SK-N-SH (cell line): ENCODE measurements around the gene RNF44. TPM values are rescaled to one million over a fixed set of nuclear protein-coding genes. Genes with fewer than 3 reads are reported as not detected.

Source experiments
- CTCF ChIA-PET: fragments of 300-600, 350-600 bp; formaldehyde crosslinking; extraction: SDS; loops from one replicate; lab custom pipeline; 2021; lab: Yijun Ruan, JAX
- POLR2A ChIA-PET: fragments of 350-600 bp; sonication (Branson Sonifier 250); formaldehyde crosslinking; extraction: SDS; loops from one replicate; lab custom pipeline; 2020; ENCODE audit warnings: antibody characterized with exemption, inconsistent platforms; lab: Yijun Ruan, JAX
- DNase-seq: peaks from one replicate; pipeline ENCODE4 v3.0.0; 2012
- H2AFZ ChIP-seq: fragments of 200-600 bp; sonication (generic); 2 replicates; pipeline ENCODE4 v1.8.1; 2016; ENCODE audit warnings: antibody characterized with exemption, mild to moderate bottlenecking, low read depth
- H3F3A ChIP-seq: fragments of 200-600 bp; sonication (generic); replicated peaks from 2 replicates; pipeline ENCODE3; 2016; ENCODE audit warnings: antibody characterized with exemption, mild to moderate bottlenecking; ENCODE audit not compliant: insufficient read depth
- H3K27ac ChIP-seq, 2 experiments: fragments of 200-500 bp in 1 of 2; fragments of 200-600 bp in 1 of 2; sonication (Bioruptor generic) in 1 of 2; sonication (generic), shearing (Covaris generic) in 1 of 2; 2 replicates each; pipeline versions ENCODE4 v1.5.1 to v1.6.1; 2014 to 2016; ENCODE audit warnings: low read depth in 2 of 2, inconsistent platforms in 1 of 2, low read length in 1 of 2, mild to moderate bottlenecking in 1 of 2, mixed read lengths in 1 of 2
- H3K27me3 ChIP-seq: fragments of 200-600 bp; sonication (generic), shearing (Covaris generic); 2 replicates; pipeline ENCODE4 v1.6.1; 2016; ENCODE audit warnings: mixed run types; ENCODE audit not compliant: insufficient read depth
- H3K36me3 ChIP-seq, 2 experiments: fragments of 200-500 bp in 1 of 2; fragments of 200-600 bp in 1 of 2; sonication (Bioruptor generic) in 1 of 2; sonication (generic) in 1 of 2; replicated peaks in 1 of 2; 2 replicates each; pipeline versions ENCODE3 to v1.5.1; 2014 to 2016; ENCODE audit warnings: low read length in 1 of 2, mild to moderate bottlenecking in 1 of 2; ENCODE audit not compliant: insufficient read depth in 2 of 2, control insufficient read depth in 1 of 2
- H3K4me1 ChIP-seq, 2 experiments: fragments of 200-500 bp in 1 of 2; fragments of 200-600 bp in 1 of 2; sonication (Bioruptor generic) in 1 of 2; sonication (generic), shearing (Covaris generic) in 1 of 2; 2 replicates each; pipeline versions ENCODE4 v1.5.1 to v1.6.1; 2014 to 2016; ENCODE audit warnings: low read depth in 1 of 2, low read length in 1 of 2, mixed run types in 1 of 2; ENCODE audit not compliant: insufficient read depth in 2 of 2, control insufficient read depth in 1 of 2
- H3K4me2 ChIP-seq: fragments of 200-600 bp; sonication (generic), shearing (Covaris generic); 2 replicates; pipeline ENCODE4 v1.6.1; 2017; ENCODE audit warnings: mixed run types
- H3K4me3 ChIP-seq, 2 experiments: fragments of 200-500 bp in 1 of 2; fragments of 200-600 bp in 1 of 2; sonication (Bioruptor generic) in 1 of 2; sonication (generic), shearing (Covaris generic) in 1 of 2; 2 replicates each; pipeline versions ENCODE4 v1.5.1 to v1.8.1; 2014 to 2016; ENCODE audit warnings: low read depth in 2 of 2, inconsistent platforms in 1 of 2, low read length in 1 of 2, mild to moderate bottlenecking in 1 of 2, mixed read lengths in 1 of 2, moderate library complexity in 1 of 2
- H3K79me2 ChIP-seq: fragments of 200-600 bp; sonication (generic); 2 replicates; pipeline ENCODE4 v1.8.1; 2017; ENCODE audit warnings: mild to moderate bottlenecking; ENCODE audit not compliant: insufficient read depth
- H3K9ac ChIP-seq: fragments of 200-600 bp; sonication (generic); 2 replicates; pipeline ENCODE4 v1.6.1; 2017; ENCODE audit warnings: mixed run types
- H3K9me2 ChIP-seq: fragments of 200-600 bp; sonication (generic); 2 replicates; pipeline ENCODE4 v1.6.1; 2017; ENCODE audit warnings: mixed run types
- H3K9me3 ChIP-seq: fragments of 200-600 bp; sonication (generic); 2 replicates; pipeline ENCODE4 v1.6.1; 2017; ENCODE audit warnings: mixed run types, mild to moderate bottlenecking, moderate library complexity
- H4K20me1 ChIP-seq: fragments of 200-600 bp; sonication (generic); 2 replicates; pipeline ENCODE4 v1.6.1; 2017; ENCODE audit warnings: mild to moderate bottlenecking, mixed run types; ENCODE audit not compliant: insufficient read depth
- CHD2 ChIP-seq: fragments of 150-350 bp; IDR thresholded peaks from 2 replicates; pipeline ENCODE4 v1.6.1; 2018; ENCODE audit warnings: low read length; ENCODE audit not compliant: partially characterized antibody
- ELF1 ChIP-seq: IDR thresholded peaks from 2 replicates; pipeline ENCODE4 v1.4.0; 2012
- FOXM1 ChIP-seq: IDR thresholded peaks from 2 replicates; pipeline ENCODE4 v1.4.0; 2012; ENCODE audit warnings: low read depth, mild to moderate bottlenecking
- GABPA ChIP-seq: IDR thresholded peaks from 2 replicates; pipeline ENCODE4 v1.4.0; 2012; ENCODE audit warnings: low read depth, mild to moderate bottlenecking
- IRF3 ChIP-seq: fragments of 150-350 bp; IDR thresholded peaks from 2 replicates; pipeline ENCODE4 v1.6.1; 2016; ENCODE audit warnings: mild to moderate bottlenecking, low read depth, low read length
- JUND ChIP-seq: IDR thresholded peaks from 2 replicates; pipeline ENCODE4 v1.4.0; 2012
- MEF2A ChIP-seq: IDR thresholded peaks from 2 replicates; pipeline ENCODE4 v1.4.0; 2012; ENCODE audit warnings: low read depth, borderline replicate concordance
- MXI1 ChIP-seq: IDR thresholded peaks from 2 replicates; pipeline ENCODE4 v1.6.1; 2012; ENCODE audit warnings: mild to moderate bottlenecking, low read depth, low read length, improper control_type of control experiment
- NRF1 ChIP-seq: IDR thresholded peaks from 2 replicates; pipeline ENCODE4 v1.6.1; 2012; ENCODE audit warnings: low read depth, mild to moderate bottlenecking, low read length
- POLR2AphosphoS5 ChIP-seq: IDR thresholded peaks from 2 replicates; pipeline ENCODE4 v1.6.1; 2012; ENCODE audit warnings: low read depth, low read length
- USF2 ChIP-seq: fragments of 150-350 bp; IDR thresholded peaks from 2 replicates; pipeline ENCODE4 v1.6.1; 2017; ENCODE audit warnings: antibody characterized with exemption, low read length, low read depth, borderline replicate concordance
- YY1 ChIP-seq: IDR thresholded peaks from 2 replicates; pipeline ENCODE4 v1.4.0; 2012; ENCODE audit warnings: low read depth, mild to moderate bottlenecking
- WGBS: methylation state at CpG from one replicate; pipeline ENCODE4 v1.1.6; 2017; ENCODE audit warnings: low lambda C conversion rate; 5-methylcytosine and 5-hydroxymethylcytosine counted together
- polyA plus RNA-seq, 3 experiments: library from polyadenylated mRNA; depleted of rRNA; stranded (reverse); fragments of >200 nt; gene quantifications; 2 replicates each; pipeline ENCODE4 v1.2.3, GENCODE V29; 2012
- TF ChIP-seq, protein P1 (sequence below): IDR thresholded peaks from 2 replicates; pipeline ENCODE4 v1.4.0; 2012; ENCODE audit warnings: low read depth, borderline replicate concordance
- TF ChIP-seq, protein P2 (sequence below): IDR thresholded peaks from 2 replicates; pipeline ENCODE4 v1.4.0; 2012; ENCODE audit warnings: low read depth, borderline replicate concordance
- TF ChIP-seq, protein P3 (sequence below): fragments of 200-600 bp; sonication (generic); IDR thresholded peaks from 2 replicates; pipeline ENCODE4 v1.6.1; 2017; ENCODE audit warnings: antibody characterized with exemption, mild to moderate bottlenecking, moderate library complexity

The RNF44 gene
- polyA plus RNA-seq, 1 of the 3 experiments (the other 2 are of a cell fraction): 17.9 TPM

DNA sequence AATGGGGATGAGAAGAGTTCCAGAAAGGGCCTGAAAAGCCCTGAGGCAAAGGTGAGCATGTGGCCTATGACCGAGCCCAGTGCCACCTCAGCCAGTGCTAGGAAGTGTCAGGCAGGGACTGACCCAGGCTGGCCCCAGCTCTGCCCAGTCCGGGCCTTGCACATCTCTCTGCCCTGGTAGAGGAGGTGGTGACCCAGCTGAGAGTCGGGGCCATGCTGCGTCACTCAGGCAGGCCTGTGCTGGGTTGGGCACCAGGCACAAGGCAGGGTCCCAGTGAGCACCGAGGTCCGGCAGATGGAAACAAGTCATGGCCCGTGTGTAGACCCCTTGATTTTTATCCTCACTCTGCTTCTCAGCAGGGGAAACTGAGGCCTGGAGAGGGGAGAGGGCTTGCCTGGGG, 12.7 kb upstream of the RNF44 start:
- H3K9me2 ChIP-seq: no peaks in the 10 kb centered on the region
- TF ChIP-seq, protein P1, sequence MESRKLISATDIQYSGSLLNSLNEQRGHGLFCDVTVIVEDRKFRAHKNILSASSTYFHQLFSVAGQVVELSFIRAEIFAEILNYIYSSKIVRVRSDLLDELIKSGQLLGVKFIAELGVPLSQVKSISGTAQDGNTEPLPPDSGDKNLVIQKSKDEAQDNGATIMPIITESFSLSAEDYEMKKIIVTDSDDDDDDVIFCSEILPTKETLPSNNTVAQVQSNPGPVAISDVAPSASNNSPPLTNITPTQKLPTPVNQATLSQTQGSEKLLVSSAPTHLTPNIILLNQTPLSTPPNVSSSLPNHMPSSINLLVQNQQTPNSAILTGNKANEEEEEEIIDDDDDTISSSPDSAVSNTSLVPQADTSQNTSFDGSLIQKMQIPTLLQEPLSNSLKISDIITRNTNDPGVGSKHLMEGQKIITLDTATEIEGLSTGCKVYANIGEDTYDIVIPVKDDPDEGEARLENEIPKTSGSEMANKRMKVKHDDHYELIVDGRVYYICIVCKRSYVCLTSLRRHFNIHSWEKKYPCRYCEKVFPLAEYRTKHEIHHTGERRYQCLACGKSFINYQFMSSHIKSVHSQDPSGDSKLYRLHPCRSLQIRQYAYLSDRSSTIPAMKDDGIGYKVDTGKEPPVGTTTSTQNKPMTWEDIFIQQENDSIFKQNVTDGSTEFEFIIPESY: no peak
- no peak for TF ChIP-seq ELF1
- TF ChIP-seq MXI1: no peak
- no peak for TF ChIP-seq YY1
- TF ChIP-seq IRF3: no peak
- no peak for TF ChIP-seq FOXM1
- no peak for TF ChIP-seq MEF2A
- no peak for TF ChIP-seq USF2
- TF ChIP-seq, protein P2, sequence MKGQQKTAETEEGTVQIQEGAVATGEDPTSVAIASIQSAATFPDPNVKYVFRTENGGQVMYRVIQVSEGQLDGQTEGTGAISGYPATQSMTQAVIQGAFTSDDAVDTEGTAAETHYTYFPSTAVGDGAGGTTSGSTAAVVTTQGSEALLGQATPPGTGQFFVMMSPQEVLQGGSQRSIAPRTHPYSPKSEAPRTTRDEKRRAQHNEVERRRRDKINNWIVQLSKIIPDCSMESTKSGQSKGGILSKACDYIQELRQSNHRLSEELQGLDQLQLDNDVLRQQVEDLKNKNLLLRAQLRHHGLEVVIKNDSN: no peak
- no peak for TF ChIP-seq POLR2AphosphoS5
- H3K36me3 ChIP-seq: no peaks in the 10 kb centered on the region
- H3K4me1 ChIP-seq: peaks cover 0 to 7% of the 10 kb centered on the region in 2 experiments; a peak in 1 of 4 replicates
- ChIA-PET CTCF (interaction anchor here (1.0 kb wide), 1 partner anchor 102 kb away, joined by 3 read pairs; no protein-coding TSS in a partner anchor), POLR2A (no interaction called here)
- WGBS: no CpG with 5 or more reads among the region's 7 CpGs
- H3K27ac ChIP-seq: no peak overlapping the region
- no peak overlapping the region for H3K4me3 ChIP-seq
- no peak overlapping the region for H3K9ac ChIP-seq
- no peaks in the 10 kb centered on the region for H3F3A ChIP-seq
- no peak overlapping the region for H2AFZ ChIP-seq
- no peaks in the 10 kb centered on the region for H4K20me1 ChIP-seq
- no peaks in the 10 kb centered on the region for H3K79me2 ChIP-seq
- DNase-seq: no peak
- no peaks in the 10 kb centered on the region for H3K27me3 ChIP-seq
- H3K4me2 ChIP-seq: no peak overlapping the region
- no peaks in the 10 kb centered on the region for H3K9me3 ChIP-seq

DNA sequence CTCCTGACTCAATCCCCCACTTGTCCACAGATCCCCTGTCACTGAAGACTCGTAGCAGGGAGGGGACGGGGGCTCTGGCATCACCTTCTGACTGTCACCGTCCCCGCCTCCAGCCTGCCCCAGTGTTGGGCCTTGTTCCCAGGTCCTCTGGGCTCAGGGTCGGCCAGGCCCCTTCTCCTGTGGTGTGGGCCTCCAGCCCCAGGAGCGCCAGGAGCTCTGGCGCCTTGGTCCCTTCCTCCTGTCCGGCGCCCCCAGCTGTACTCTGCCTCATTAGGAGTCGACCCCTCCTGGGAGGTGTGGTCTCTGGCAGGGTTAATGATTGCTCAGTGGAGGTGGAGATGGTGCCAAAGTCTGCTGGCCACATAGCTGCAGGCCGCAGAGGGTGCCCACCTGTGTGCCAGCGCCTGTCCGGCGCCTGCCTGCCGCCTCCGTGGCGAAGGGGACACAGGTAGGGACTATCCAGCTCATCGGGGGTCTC, 11.8 kb upstream of the RNF44 start, which contains the start of gene CDHR2:
CDHR2 (plus strand) TSS at position 376 of the 478 bp plus-strand sequence. CDS start 16,011 bp downstream, outside the sequence.
- no peaks in the 10 kb centered on the region for H3K9me2 ChIP-seq
- H3F3A ChIP-seq: no peaks in the 10 kb centered on the region
- WGBS: 85% methylated on average over 18 of the region's 18 CpGs
- H3K79me2 ChIP-seq: no peaks in the 10 kb centered on the region
- no peak for DNase-seq
- ChIA-PET POLR2A (no interaction called here), CTCF (interaction anchor here (1.0 kb wide), 1 partner anchor 102 kb away, joined by 3 read pairs; no protein-coding TSS in a partner anchor)
- TF ChIP-seq GABPA (no peak), NRF1 (no peak), JUND (no peak), USF2 (no peak), CHD2 (no peak)
- TF ChIP-seq, protein P3, sequence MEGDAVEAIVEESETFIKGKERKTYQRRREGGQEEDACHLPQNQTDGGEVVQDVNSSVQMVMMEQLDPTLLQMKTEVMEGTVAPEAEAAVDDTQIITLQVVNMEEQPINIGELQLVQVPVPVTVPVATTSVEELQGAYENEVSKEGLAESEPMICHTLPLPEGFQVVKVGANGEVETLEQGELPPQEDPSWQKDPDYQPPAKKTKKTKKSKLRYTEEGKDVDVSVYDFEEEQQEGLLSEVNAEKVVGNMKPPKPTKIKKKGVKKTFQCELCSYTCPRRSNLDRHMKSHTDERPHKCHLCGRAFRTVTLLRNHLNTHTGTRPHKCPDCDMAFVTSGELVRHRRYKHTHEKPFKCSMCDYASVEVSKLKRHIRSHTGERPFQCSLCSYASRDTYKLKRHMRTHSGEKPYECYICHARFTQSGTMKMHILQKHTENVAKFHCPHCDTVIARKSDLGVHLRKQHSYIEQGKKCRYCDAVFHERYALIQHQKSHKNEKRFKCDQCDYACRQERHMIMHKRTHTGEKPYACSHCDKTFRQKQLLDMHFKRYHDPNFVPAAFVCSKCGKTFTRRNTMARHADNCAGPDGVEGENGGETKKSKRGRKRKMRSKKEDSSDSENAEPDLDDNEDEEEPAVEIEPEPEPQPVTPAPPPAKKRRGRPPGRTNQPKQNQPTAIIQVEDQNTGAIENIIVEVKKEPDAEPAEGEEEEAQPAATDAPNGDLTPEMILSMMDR: no peak
- H2AFZ ChIP-seq: no peak within 1 kb of the TSS
- H3K9me3 ChIP-seq: no peaks in the 10 kb centered on the region
- H3K27ac ChIP-seq: no peak within 1 kb of the TSS
- no peak within 1 kb of the TSS for H3K9ac ChIP-seq
- H3K4me2 ChIP-seq: no peak within 1 kb of the TSS
- H4K20me1 ChIP-seq: no peaks in the 10 kb centered on the region
- peaks cover 0 to 4% of the 10 kb centered on the region in 2 experiments; a peak in 1 of 4 replicates for H3K4me1 ChIP-seq
- H3K36me3 ChIP-seq: no peaks in the 10 kb centered on the region
- H3K4me3 ChIP-seq: no peak within 1 kb of the TSS
- no peaks in the 10 kb centered on the region for H3K27me3 ChIP-seq
